ENCODE results near the gene SEC23A.
A peak's percentile ranks its signal among the peaks of the same experiment; 100 is the strongest.
"Not testable (repeated sequence)": the region's sequence is repeated elsewhere in the genome, so short reads cannot be mapped to it uniquely, and the experiment has no call there.

The SEC23A gene

DNA sequence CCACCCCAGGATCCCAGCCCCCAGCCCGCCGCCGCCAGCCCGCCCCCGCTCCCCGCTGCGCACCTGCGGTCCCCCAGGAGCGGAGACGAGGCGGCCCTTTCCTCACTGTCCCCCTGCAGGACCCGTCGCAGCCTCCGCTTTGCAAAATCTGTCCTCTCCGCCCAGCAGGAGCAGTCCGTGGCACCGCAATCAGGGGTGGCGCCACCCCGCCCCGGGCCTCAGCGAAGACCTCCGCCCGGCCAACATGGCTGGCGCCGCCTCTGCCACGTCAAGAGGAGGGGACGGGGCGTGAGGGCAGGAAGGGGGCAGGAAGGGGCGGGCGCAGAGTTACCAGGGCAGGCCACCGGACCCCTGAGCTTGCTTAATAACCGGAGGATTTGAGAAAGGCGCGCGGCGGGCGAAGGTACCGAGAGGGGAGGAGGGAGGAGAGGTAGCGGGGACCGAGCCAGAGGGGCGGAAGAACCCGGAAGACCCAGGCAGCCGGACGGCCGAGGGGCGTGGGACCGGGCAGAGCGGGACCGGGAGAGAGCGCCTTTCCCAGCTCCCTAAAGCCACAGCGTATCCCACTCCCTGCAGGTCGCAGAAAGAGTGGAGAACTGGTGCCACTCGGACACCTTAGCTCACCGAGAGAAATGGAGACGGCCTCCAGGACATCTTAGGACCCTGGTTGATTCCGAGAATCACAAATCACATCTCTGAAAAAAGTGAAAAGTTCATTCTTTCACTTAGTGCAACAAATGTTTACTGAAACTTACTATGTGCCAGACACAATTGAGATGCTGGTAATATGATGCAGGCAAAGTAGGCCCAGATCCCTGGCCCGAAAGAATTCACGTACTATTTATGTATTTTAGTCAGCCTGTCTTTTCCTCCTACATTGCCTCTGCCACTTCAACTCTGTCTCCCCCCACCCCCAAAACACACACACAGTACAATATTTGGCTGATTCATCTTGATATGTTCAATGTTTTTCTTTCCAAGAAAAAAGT is at the start of gene SEC23A:
Gene SEC23A, minus strand, starts transcription at position 267 of the 989 bp plus-strand sequence. CDS start 7,117 bp downstream, outside the sequence.
- peak; percentile 83 for DNase-seq

DNA sequence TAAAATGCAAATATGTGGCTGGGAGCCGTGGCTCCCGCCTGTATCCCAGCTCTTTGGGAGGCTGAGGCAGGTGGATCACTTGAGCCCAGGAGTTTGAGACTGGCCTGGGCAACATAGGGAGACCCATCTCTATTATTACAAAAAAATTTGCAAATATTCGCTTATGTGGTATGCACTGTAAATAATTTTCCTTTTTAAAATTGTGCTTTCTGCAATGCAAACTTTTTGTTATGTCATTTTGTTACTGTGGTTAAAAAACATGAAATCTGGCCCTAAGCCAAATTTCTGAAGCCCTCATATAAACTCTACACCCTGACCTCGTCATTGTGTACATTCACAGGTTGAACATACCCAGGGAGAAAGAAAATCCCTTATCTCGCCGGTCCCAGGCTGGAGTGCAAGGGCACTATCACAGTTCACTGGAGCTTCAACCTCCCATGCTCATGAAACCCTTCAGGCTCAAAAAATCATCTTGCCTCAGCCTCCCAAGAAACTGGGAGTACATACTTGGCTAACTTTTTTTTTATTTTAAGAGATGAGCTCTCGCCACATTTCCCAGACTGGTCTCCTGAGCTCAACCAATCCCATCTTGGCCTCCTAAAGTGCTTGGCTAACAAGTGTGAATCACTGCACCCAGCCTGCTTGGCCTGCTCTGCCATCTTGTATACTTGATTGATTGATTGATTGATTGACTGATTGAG is 42.4 kb upstream of the SEC23A start:
- DNase-seq, result no peak

- DNase-seq, result not testable (repeated sequence)
These were observed 40.2 kb upstream of the SEC23A start for GRCh38 chr14:39143226-39143625.

GRCh38 chr14:39141623-39142022 is 38.6 kb upstream of the SEC23A start:
- not testable (repeated sequence) for DNase-seq

DNA sequence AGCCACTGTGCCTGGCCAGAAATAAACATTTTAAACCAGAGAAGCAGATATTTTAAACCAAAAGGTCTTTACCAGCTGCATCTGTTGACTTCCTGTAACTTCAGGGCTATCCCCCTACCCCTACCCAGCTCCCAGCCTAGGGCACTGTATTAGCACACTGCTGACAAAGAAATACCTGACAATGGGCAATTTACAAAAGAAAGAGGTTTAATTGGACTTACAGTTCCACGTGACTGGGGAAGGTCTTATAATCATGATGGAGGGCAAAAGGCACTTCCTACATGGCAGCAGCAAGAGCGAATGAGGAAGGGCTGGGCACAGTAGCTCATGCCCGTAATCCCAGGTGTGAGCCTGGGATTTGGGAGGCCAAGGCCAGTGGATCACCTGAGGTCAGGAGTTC is 37.1 kb upstream of the SEC23A start:
- no peak for DNase-seq

DNA sequence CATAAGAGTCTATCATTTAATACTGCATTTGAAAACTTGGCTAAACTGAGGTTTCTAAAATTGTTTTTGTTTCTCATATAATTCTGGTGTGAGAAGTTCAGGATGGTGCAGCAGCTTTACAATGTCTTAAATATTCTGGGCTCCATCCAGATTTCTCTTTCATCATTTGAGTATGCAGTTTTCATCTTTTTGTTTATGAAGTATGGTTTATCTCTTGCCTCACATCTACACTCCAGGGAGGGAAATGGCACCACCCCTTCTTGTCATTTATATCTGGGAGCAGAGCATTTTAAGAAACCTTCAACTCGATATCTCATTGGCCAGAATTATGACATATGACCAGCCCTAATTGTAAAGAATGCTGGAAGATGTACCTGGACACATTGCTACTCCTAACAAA is 35.4 kb upstream of the SEC23A start:
- DNase-seq, result no peak

DNA sequence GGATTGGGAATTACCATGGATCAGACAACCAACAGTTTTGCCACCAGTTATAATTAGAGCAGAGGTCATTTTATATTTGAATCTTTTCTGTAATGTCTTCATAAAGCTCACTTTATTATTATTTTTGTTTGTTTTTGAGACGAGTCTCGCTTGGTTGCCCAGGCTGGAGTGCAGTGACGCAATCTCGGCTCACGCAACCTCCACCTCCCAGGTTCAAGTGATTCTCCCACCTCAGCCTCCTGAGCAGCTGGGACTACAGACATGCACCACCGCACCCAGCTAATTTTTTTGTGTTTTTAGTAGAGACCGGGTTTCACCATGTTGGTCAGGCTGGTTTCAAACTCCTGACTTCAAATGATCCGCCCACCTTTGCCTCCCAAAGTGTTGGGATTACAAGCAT is 34.8 kb upstream of the SEC23A start:
- DNase-seq, result not testable (repeated sequence)

DNA sequence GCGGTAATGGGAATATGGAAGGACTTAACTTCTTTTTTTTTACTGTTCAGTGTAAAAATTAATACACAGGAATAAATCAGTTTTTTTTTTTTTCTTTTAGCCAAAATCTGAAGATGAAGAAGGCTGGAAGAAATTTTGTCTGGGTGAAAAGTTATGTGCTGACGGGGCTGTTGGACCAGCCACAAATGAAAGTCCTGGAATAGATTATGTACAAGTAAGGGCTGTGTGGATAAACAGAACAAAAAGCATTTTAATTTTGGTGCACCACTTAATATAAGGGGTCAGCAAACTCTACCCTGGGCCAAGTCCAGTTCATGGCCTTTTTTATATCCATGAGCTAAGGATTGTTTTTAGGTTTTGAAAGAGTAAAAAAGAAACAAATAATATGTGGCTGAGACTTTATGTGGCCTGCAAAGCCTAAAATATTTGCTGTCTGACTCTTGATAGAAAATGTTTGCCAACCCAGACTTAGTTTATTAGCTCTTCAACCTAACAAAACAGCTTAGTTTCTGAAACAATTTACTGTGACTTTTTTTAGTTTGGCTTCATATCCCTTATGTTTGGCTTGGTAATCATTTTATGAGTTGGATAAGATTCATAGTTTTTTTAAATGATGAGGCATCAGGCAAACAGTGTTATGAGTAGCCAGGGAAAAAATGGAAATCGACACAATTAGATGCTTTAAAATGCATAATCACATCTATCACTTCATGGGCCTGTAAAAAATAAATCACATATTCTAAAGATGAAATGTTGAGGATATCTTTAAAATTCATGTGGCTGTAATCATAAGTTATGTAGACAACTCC is 19.5 kb upstream of the SEC23A start:
- no peak for DNase-seq

DNA sequence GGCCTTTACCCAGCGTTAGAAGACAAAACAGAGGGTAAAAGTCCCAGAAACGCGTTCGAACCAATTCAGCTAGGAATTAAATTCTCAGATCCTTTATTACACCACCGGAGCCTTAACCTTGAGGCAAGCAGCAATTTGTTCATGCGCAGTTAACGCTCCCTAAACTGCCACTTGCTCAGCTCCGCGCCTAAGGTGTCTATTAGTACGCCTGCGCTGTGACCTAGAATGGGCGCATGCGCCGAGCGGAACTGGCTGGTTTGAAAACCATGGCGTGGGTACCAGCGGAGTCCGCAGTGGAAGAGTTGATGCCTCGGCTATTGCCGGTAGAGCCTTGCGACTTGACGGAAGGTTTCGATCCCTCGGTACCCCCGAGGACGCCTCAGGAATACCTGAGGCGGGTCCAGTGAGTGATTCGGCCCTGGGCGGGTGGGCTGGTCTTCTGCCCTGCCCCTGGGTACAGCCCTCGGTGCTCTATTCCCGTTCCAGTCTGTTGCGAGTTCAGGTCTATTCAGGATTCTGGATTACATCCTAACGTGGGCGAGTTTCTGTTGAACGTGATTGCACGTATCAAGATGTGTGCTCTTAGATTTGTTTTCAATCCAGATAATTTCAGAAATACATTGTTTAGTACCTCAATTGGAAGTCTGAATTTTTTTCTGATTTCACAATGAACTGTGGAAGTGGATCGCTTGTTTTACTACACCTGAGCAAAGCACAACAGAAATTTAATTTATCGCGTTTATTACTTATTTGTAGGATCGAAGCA is 11.2 kb upstream of the SEC23A start, which contains the start of gene GEMIN2:
Gene GEMIN2, plus strand, starts transcription at position 251 of the 766 bp plus-strand sequence. Its CDS starts 16 bp downstream, at position 267.
- peak; percentile 93 for DNase-seq

- DNase-seq, result no peak
These were observed 10.6 kb upstream of the SEC23A start for GRCh38 chr14:39113685-39114072.

GRCh38 chr14:39109893-39110715 is 7.1 kb upstream of the SEC23A start:
- DNase-seq, result no peak

GRCh38 chr14:39108791-39109190 is 5.8 kb upstream of the SEC23A start:
- DNase-seq, result no peak

DNA sequence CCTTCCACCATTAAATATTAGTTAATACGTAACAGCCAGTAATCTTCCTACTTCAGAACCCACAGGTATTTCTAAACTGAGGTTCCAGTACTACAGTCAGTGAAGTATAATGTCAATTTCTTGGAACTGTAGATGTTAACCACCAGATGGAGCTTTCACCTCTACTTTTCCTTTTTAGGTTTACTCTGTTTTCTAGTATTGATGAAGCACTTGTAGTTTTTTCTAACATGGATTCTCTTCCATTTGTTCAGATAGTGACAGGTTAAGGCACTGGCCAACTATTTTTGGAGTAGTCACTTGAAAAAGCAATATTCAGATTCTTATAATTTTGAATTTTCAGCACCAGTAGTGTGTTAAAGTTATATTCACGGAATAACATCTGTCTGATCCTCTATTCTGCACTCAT is 4.6 kb upstream of the SEC23A start:
- DNase-seq, result no peak

DNA sequence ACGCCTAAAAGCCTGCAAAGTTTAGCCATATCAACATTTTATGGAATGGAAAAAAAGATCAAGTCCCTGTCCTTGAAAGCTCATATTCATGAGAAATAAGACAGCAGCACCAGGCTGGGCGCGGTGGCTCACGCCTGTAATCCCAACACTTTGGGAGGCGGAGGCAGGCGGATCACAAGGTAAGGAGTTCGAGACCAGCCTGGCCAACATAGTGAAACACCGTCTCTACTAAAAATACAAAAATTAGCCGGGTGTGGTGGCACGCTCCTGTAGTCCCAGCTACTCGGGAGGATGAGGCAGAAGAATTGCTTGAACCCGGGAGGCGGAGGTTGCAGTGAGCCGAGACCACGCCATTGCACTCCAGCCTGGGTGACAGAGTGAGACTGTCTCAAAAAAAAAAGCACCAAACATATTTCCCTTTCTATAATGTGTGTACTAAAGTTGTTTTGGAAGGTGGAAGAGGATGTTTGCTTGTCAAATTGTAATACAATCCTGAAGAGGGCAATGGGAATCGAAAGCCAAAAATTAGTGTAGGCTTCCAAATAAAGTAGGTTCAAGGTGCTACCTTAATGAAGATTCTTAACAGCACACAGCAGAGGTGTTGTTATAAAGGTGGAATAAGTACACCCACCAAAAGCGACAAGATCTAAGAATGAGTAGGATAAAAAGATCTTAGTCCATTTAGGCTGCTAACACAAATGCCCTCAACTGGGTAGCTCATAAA is 1.2 kb upstream of the SEC23A start:
- not testable (repeated sequence) for DNase-seq

GRCh38 chr14:39102265-39102968 is 618 bp downstream of the SEC23A start:
- DNase-seq, result no peak

- no peak for DNase-seq
These were observed 3.3 kb downstream of the SEC23A start for GRCh38 chr14:39099748-39100147.

DNA sequence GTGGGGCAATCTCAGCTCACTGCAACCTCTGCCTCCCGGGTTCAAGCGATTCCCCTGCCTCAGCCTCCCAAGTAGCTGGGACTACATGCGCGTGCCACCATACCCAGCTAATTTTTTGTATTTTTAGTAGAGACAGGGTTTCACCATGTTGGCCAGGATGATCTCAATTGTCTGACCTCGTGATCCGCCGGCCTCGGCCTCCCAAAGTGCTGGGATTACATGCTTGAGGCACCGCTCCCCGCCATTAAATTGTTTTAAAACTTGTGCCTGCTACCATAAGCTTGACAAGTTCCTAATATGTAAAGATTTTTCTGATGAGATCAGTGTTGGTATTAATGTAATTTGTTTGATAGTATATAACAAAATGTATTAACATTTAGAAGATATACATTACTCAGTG is 3.8 kb downstream of the SEC23A start:
- DNase-seq, result not testable (repeated sequence)

DNA sequence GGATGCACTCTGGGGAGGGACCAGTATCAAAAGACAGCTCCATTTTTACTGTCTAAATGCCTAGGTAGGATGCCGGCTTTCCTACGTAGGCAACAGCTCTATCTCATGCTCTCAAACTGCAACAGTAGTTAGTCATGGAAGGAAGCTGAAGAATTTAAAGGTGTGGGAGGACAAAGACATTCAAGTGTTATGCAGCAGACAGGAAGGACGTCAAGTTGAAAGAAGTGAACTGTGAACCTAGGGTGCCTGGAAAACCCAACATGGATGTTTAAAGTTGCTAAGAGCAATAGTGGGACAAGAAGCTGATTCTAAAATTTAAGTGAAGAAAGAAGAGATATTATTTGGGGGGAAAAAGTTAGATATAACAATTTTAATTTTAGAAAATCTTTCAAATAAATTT is 5.9 kb downstream of the SEC23A start:
- no peak for DNase-seq

GRCh38 chr14:39094515-39094914 is 8.5 kb downstream of the SEC23A start:
- no peak for DNase-seq

GRCh38 chr14:39091716-39092115 is 11.3 kb downstream of the SEC23A start:
- DNase-seq, result no peak

All from activated T-cell treated with anti-CD3 and anti-CD28 coated beads, Interleukin-2, amount 50 U/mL, for 1 hour (primary cell).